ENCODE data around the gene KREMEN1. TPM values are rescaled to one million over a fixed set of nuclear protein-coding genes. Genes with fewer than 3 reads are reported as not detected.
"Not testable (repeated sequence)": the region's sequence is repeated elsewhere in the genome, so short reads cannot be mapped to it uniquely, and the experiment has no call there.

Gene KREMEN1
- total RNA-seq, result 113 TPM

DNA sequence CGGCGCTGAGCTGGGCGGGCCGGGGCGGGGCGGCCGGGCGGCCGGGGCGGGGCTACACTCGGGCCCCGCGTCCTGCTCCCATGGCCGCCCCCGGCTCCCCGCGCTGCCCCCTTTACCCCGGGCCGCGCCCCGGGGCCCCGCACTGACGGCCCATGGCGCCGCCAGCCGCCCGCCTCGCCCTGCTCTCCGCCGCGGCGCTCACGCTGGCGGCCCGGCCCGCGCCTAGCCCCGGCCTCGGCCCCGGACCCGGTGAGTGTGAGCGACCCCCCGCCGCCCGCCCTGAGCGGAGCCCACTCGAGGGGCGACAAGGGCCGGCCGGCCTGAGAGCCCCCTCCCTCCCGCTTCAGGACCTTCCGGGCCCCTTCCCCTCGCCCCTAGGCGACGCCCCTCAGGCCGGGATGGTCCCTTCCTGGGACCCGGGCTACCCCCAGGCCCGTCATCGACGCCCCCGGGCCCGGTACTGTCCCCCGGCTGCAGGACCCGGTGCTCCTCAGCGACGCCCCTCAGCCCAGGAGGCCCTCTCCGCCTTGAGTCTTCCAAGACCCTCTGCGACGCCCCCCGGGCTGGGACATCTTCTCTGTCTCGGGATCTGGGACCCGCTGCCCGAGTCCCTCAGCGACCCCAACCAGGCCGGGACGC, at the start of gene KREMEN1:
Gene KREMEN1 (plus strand): TSS at position 57 of the 639 bp plus-strand sequence. CDS start 96 bp downstream, at position 153.
- DNase-seq, result no peak

DNA sequence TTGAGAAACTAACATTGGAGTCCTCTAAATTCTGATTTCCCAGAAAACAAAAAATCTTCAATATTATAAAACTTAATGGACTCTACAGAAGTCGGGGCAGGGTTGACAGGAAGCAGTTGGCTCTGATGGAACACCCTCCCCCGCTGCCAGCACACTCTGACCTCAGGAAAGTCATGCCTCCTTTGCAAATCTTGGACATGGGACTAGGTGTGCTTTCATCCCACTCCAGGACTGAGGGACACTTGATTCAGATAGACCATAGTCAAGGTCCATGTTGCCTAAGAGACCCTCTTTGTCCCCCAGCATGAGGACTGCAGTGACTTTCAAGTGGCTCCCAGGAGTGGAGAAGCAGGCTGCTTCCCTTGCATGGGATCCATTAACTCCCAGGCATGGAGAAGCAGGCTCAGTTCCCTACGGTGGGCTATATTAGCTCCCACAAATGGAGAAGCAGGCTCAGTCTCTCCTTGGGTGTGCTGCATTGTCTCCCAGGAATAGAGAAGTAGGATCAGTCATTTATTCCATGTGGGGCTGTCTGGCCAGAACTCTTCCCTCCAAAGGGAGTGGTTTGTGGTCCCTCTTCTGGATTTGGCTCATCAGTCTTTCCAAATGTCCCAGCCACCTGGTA, 49.6 kb upstream of the KREMEN1 start:
- DNase-seq, result no peak

DNA sequence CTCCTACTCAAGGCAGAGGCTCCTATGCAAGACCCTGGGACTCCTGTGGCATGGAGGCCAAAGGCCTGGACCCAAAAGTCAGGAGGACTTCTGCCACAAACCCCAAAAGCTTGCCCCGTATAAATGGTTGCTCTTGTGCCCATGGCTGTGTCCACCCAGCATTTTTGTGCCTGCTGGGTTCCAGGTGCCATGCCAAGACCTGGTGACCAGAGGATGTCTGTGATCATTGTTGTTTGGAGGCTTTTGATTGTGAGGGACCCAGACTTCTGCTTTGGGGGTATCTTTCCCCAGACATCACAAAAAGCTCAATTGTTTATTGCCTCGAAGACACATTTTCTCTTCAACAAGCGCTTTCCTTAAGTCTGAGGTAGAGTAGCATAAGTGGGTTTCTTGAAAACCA, 46.3 kb upstream of the KREMEN1 start:
- DNase-seq, result no peak

GRCh38 chr22:29028468-29028867, 44.4 kb upstream of the KREMEN1 start:
- DNase-seq, result no peak

DNA sequence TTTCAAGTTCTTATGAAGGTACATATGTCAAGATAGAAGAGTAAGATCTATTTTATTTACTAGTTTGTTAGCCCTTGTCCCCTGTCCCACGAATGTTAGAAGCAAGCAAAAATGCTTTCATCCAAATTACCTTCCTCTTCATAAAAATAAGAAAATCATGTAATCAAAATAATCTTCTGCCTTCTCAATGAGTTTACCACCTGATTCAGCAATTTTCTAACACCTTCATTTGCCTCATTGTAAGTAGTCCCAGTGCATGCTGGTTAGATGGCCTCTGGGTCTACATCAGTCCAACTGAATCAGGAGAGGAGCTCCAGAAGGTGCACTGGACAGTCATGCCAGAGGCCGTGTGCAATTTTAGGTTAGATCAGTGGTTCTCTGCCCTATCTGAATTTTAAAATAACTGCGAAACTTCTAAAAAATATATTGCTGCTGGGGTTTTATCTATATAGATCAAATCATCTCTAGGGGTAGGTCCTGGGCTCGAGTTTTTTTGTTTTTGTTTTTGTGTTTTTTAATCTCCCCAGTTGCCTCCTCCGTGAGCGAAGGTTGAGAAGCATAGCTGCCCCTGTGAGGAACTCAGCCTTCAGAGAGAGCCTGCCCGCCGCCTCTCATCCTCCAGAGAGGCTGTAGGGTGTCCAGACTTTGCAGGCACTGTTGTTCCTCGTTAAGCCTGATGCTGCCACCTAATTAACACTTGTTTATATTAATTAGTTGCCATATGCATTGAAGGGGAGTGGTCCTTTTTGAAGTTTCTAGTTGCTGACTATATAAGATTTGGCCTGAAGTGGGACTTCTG, 43.4 kb upstream of the KREMEN1 start:
- DNase-seq, result no peak

- no peak for DNase-seq
Observed at GRCh38 chr22:29030016-29030617, 42.7 kb upstream of the KREMEN1 start.

GRCh38 chr22:29030618-29031226, 42.1 kb upstream of the KREMEN1 start:
- peak; percentile 87 for DNase-seq

GRCh38 chr22:29031227-29032011, 41.4 kb upstream of the KREMEN1 start:
- DNase-seq, result peak; percentile 81

GRCh38 chr22:29032014-29032475, 40.8 kb upstream of the KREMEN1 start:
- DNase-seq, result no peak

- DNase-seq, result no peak
Observed at GRCh38 chr22:29032584-29032983, 40.3 kb upstream of the KREMEN1 start.

DNA sequence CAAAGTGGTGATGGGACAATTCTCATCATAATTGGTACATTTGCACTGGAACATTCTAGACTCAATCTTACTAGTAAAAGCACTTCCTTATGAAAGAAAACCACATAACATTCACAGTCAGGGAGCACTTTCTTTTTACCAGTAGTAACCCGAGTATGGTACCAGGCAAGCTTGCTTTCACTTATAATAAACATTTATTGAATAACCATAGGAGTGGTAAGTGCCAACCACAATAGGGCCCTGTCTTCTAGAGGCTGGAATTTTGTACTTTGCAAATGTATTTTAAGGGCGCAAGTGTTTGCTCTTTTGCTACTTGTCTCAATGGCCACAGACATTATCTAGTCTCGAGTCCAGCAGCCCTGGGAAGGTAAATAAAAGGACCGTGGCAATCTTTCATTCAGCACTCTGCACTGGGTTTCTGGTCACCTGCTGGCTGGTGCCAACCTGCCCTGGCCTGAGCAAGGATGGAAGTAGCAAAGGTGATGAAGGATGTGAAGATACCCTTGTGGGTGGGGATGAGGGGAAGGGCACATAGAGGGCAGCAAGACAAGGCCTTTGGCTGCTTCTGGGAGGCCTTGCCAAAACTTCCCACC, 35.4 kb upstream of the KREMEN1 start:
- no peak for DNase-seq

GRCh38 chr22:29039148-29039547, 33.7 kb upstream of the KREMEN1 start:
- DNase-seq, result no peak

- DNase-seq, result not testable (repeated sequence)
Observed at GRCh38 chr22:29039684-29040083, 33.2 kb upstream of the KREMEN1 start.

- peak; percentile 93 for DNase-seq
Observed at GRCh38 chr22:29040385-29041275, 32.2 kb upstream of the KREMEN1 start.

DNA sequence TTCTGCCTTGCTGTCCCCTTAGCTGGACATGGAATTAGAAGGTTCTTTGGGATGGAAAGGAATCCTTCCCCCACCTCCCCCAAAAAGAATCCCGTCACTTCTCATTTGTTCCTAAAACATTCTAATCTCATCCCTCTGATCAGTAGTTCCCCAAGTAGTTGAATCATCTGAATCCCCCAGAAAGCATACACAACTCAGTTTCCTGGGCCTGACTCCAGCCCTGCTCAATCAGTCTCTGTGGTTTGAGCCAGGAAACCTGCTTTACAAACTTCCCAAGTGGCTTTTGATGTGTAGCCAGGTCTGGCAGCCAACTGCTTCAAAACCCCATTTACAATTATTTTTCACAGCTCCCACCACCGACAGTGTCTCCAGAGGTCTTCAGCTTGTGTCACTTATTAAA, 31.4 kb upstream of the KREMEN1 start:
- DNase-seq, result peak; percentile 59

GRCh38 chr22:29043906-29044575, 28.8 kb upstream of the KREMEN1 start:
- DNase-seq, result no peak

DNA sequence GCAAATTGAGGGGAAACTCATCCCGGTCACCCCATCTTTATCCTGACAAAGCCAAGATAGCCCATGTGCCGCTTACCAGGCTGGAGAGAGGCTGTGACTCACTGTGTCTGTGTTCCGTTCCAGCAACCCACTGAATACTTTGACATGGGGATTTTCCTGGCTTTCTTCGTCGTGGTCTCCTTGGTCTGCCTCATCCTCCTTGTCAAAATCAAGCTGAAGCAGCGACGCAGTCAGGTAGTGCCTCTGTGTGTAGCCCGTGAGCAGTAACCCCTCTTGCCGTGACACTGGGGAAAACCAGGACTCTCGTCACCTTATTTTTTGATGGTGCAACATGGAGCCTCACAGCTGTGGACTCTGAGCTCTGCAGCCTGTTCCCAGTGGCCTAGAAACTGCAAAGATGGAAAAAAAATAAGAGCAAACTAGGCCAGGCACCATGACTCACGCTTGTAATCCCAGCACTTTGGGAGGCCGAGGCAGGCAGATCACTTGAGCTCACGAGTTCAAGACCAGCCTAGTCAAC, 28.1 kb upstream of the KREMEN1 start:
- no peak for DNase-seq

DNA sequence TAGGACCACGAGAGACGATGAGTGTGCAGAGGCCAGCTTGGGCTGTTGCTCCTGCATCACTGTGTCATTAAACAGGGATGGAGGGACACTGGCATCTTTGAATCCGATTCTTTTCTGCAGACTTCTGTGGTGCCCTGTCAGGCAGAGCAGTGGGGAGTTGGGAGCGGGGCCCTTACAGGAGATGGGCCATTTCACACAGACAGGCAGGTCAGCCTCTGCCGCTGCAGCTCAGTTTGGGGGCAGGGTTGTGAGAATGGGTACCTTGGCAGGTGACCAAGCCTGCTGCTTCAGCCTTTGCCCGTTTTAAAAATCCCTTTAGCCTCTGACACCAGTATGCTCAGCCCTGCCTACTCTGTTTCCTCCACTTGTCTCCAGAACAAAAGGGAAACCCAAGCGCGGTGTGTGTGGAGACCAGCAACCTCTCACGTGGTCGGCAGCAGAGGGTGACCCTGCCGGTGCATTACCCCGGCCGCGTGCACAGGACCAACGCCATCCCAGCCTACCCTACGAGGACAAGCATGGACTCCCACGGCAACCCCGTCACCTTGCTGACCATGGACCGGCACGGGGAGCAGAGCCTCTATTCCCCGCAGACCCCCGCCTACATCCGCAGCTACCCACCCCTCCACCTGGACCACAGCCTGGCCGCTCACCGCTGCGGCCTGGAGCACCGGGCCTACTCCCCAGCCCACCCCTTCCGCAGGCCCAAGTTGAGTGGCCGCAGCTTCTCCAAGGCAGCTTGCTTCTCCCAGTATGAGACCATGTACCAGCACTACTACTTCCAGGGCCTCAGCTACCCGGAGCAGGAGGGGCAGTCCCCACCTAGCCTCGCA, 23.8 kb upstream of the KREMEN1 start:
- DNase-seq, result no peak

Measured in tongue (tissue), 2 donors.